OCI-LY7 (cell line): ENCODE data around the gene CHST3. TPM values are rescaled to one million over a fixed set of nuclear protein-coding genes. Genes with fewer than 3 reads are reported as not detected.

Experiments used
- BruUV-seq: library from RNA; stranded (reverse); fragments of 400-500 nt; replicated peaks from 2 replicates; lab custom pipeline; 2021; lab: Mats Ljungman, UMichigan
- CTCF ChIA-PET: fragments of 300-600 bp; sonication (Branson Sonifier 250); formaldehyde crosslinking; loops from one replicate; lab custom pipeline; 2022; ENCODE audit warnings: antibody characterized with exemption; ENCODE audit not compliant: unreplicated experiment; lab: Charles Lee
- POLR2A ChIA-PET: fragments of 300-600 bp; sonication (Branson Sonifier 250); formaldehyde crosslinking; loops from one replicate; lab custom pipeline; 2022; ENCODE audit warnings: antibody characterized with exemption; lab: Charles Lee
- DNase-seq: peaks from one replicate; pipeline ENCODE4 v3.0.0-alpha.2; 2015; ENCODE audit warnings: low spot score
- H2AFZ ChIP-seq: fragments of 200-600 bp; sonication (generic), shearing (Covaris generic); 2 replicates; pipeline ENCODE4 v1.6.1; 2014; ENCODE audit warnings: mild to moderate bottlenecking, antibody characterized with exemption, low read length, moderate library complexity
- H3K27ac ChIP-seq: fragments of 200-600 bp; sonication (generic); 2 replicates; pipeline ENCODE4 v1.5.1; 2014; ENCODE audit warnings: mixed run types, low read depth, mild to moderate bottlenecking, moderate library complexity, low read length, inconsistent platforms; ENCODE audit not compliant: poor library complexity, severe bottlenecking
- H3K36me3 ChIP-seq: fragments of 200-600 bp; sonication (generic); 2 replicates; pipeline ENCODE4 v1.6.1; 2014; ENCODE audit warnings: mild to moderate bottlenecking, antibody characterized with exemption, low read length, moderate library complexity, mixed read lengths; ENCODE audit not compliant: insufficient read depth
- H3K4me1 ChIP-seq: fragments of 200-600 bp; sonication (generic); 2 replicates; pipeline ENCODE4 v1.5.1; 2014; ENCODE audit warnings: mild to moderate bottlenecking, low read length; ENCODE audit not compliant: insufficient read depth, poor library complexity, severe bottlenecking
- H3K4me2 ChIP-seq: fragments of 200-600 bp; sonication (generic); 2 replicates; pipeline ENCODE4 v1.6.1; 2014; ENCODE audit warnings: mild to moderate bottlenecking, low read length
- H3K4me3 ChIP-seq: fragments of 200-600 bp; sonication (generic); 2 replicates; pipeline ENCODE4 v1.5.1; 2014; ENCODE audit warnings: mild to moderate bottlenecking, low read depth, low read length; ENCODE audit not compliant: poor library complexity, severe bottlenecking
- H3K79me2 ChIP-seq: fragments of 200-600 bp; sonication (generic); 2 replicates; pipeline ENCODE4 v1.6.1; 2016; ENCODE audit warnings: low read depth, mild to moderate bottlenecking, low read length, moderate library complexity, mixed read lengths; ENCODE audit not compliant: insufficient read depth
- H3K9me2 ChIP-seq: fragments of 200-600 bp; sonication (generic); 2 replicates; pipeline ENCODE4 v1.6.1; 2016; ENCODE audit warnings: mild to moderate bottlenecking, low read length, mixed read lengths; ENCODE audit not compliant: insufficient read depth
- H3K9me3 ChIP-seq: fragments of 200-600 bp; sonication (generic); 2 replicates; pipeline ENCODE4 v1.6.1; 2014; ENCODE audit warnings: mild to moderate bottlenecking, mixed run types, low read length, mixed read lengths
- H4K20me1 ChIP-seq: fragments of 200-600 bp; sonication (generic); 2 replicates; pipeline ENCODE4 v1.6.1; 2014; ENCODE audit warnings: mild to moderate bottlenecking, antibody characterized with exemption, low read length, moderate library complexity, mixed read lengths; ENCODE audit not compliant: insufficient read depth
- EZH2phosphoT487 ChIP-seq: fragments of 200-600 bp; sonication (generic); IDR thresholded peaks from 2 replicates; pipeline ENCODE4 v1.6.1; 2018; ENCODE audit warnings: low read depth, borderline replicate concordance, mild to moderate bottlenecking, mixed run types, antibody characterized with exemption, low read length, moderate library complexity, mixed read lengths
- intact Hi-C: fragments of 100-400 bp; cut with micrococcal nuclease; formaldehyde crosslinking; loops from one replicate; pipeline ENCODE4 v1.10.0; 2022; ENCODE audit not compliant: unreplicated experiment
- total RNA-seq, 2 experiments: library from RNA; depleted of rRNA in 1 of 2; stranded (reverse); fragments of >200 nt in 1 of 2; shearing (Covaris generic) in 1 of 2; gene quantifications; 2 replicates each; pipeline ENCODE4 v1.2.3, GENCODE V29; 2014 to 2022
- TF ChIP-seq, protein P1 (sequence below): fragments of 200-600 bp; sonication (generic); conservative IDR thresholded peaks from 2 replicates; pipeline ENCODE4 v1.5.1; 2014; ENCODE audit warnings: mild to moderate bottlenecking, antibody characterized with exemption, low read length, moderate library complexity, mixed read lengths

CHST3 gene
- total RNA-seq, 2 experiments from 2014 or later = not detected

DNA sequence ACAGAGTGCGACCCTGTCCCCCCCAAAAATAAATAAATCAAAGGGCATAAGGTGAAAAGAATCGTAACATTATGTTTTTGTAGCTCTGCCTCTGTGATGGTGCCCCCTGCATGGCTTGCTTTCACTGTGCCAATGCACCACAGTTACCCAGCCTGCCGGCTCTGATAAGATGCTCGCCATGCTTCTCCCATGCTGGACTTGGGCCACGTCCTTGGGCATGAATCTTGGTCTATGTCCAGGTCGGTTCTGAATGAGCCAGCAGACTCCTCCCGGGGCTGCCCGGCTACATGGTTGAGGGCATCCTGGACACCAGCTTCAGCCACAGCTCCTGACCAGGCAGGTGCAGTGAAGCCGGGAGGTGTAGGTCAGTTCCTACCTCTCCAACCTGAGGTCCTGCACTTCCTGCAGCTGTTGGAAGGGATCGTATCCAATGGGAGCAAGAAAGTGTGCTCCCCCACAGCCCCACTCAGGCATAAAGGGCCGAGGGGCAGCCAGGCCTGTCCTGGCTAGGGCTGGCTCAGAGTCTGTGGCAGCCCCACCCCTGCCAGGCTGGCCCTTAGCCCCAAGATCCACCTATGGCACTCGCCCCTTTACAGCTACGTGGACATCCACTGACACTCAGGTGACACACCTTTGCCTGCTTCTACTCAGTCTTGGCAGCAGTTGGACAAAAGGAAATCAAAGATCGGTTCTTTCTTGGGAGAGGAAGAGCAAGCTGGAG is 34.1 kb downstream of the CHST3 start:
- BruUV-seq = no TSS peak
- no peak overlapping the region for H3K4me2 ChIP-seq
- no peak overlapping the region for H3K27ac ChIP-seq
- peaks cover 8% of the 10 kb centered on the region for H3K4me1 ChIP-seq
- intact Hi-C loops = no loop called here
- H3K4me3 ChIP-seq = no peak overlapping the region
- ChIA-PET CTCF (no interaction called here), POLR2A (interaction anchor here (0.5 to 0.7 kb wide), 3 partner anchors 100 to 284 kb away, joined by 3 to 7 read pairs (median 5); no protein-coding TSS in a partner anchor)
- H3K79me2 ChIP-seq = no peaks in the 10 kb centered on the region
- no peak overlapping the region for H2AFZ ChIP-seq
- no peak for DNase-seq
- TF ChIP-seq, protein P1, sequence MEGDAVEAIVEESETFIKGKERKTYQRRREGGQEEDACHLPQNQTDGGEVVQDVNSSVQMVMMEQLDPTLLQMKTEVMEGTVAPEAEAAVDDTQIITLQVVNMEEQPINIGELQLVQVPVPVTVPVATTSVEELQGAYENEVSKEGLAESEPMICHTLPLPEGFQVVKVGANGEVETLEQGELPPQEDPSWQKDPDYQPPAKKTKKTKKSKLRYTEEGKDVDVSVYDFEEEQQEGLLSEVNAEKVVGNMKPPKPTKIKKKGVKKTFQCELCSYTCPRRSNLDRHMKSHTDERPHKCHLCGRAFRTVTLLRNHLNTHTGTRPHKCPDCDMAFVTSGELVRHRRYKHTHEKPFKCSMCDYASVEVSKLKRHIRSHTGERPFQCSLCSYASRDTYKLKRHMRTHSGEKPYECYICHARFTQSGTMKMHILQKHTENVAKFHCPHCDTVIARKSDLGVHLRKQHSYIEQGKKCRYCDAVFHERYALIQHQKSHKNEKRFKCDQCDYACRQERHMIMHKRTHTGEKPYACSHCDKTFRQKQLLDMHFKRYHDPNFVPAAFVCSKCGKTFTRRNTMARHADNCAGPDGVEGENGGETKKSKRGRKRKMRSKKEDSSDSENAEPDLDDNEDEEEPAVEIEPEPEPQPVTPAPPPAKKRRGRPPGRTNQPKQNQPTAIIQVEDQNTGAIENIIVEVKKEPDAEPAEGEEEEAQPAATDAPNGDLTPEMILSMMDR = no peak
- no peak for TF ChIP-seq EZH2phosphoT487
- no peaks in the 10 kb centered on the region for H3K36me3 ChIP-seq
- H3K9me2 ChIP-seq = no peaks in the 10 kb centered on the region
- H4K20me1 ChIP-seq = no peaks in the 10 kb centered on the region
- H3K9me3 ChIP-seq = no peaks in the 10 kb centered on the region

- no peaks in the 10 kb centered on the region for H3K9me3 ChIP-seq
- POLR2A ChIA-PET = interaction anchor here (0.5 to 0.9 kb wide), 3 partner anchors 101 to 249 kb away, joined by 3 to 7 read pairs (median 3); no protein-coding TSS in a partner anchor
- CTCF ChIA-PET = interaction anchor here (0.6 kb wide), 1 partner anchor 184 kb away, joined by 5 read pairs; no protein-coding TSS in a partner anchor
- no peaks in the 10 kb centered on the region for H3K9me2 ChIP-seq
- no peak overlapping the region for H3K27ac ChIP-seq
- no peak overlapping the region for H2AFZ ChIP-seq
- no peaks in the 10 kb centered on the region for H3K79me2 ChIP-seq
- no peak overlapping the region for H3K4me3 ChIP-seq
- H3K4me2 ChIP-seq = no peak overlapping the region
- intact Hi-C loops = no loop called here
- no peaks in the 10 kb centered on the region for H3K36me3 ChIP-seq
- peaks cover 8% of the 10 kb centered on the region for H3K4me1 ChIP-seq
- H4K20me1 ChIP-seq = no peaks in the 10 kb centered on the region
- DNase-seq = no peak
- TF ChIP-seq, protein P1 = no peak
- no peak for TF ChIP-seq EZH2phosphoT487
- no TSS peak for BruUV-seq
These were observed 34.6 kb downstream of the CHST3 start for GRCh38 chr10:71998840-71999194.
